ENCODE measurements around the gene CMSS1.
A peak's percentile ranks its signal among the peaks of the same experiment; 100 is the strongest.

The CMSS1 gene

GRCh38 chr3:99776516-99777209, 41.0 kb upstream of the CMSS1 start:
- no peak overlapping the region for H3K4me3 ChIP-seq (ENCODE audit: low read length)
- TF ChIP-seq, protein P1, sequence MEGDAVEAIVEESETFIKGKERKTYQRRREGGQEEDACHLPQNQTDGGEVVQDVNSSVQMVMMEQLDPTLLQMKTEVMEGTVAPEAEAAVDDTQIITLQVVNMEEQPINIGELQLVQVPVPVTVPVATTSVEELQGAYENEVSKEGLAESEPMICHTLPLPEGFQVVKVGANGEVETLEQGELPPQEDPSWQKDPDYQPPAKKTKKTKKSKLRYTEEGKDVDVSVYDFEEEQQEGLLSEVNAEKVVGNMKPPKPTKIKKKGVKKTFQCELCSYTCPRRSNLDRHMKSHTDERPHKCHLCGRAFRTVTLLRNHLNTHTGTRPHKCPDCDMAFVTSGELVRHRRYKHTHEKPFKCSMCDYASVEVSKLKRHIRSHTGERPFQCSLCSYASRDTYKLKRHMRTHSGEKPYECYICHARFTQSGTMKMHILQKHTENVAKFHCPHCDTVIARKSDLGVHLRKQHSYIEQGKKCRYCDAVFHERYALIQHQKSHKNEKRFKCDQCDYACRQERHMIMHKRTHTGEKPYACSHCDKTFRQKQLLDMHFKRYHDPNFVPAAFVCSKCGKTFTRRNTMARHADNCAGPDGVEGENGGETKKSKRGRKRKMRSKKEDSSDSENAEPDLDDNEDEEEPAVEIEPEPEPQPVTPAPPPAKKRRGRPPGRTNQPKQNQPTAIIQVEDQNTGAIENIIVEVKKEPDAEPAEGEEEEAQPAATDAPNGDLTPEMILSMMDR (IDR thresholded peaks at IDR 0.05; ENCODE audit: insufficient read depth, low read depth, low read length, missing control alignments): no peak
- peak; percentile 32 for DNase-seq (ENCODE audit: low read depth)

DNA sequence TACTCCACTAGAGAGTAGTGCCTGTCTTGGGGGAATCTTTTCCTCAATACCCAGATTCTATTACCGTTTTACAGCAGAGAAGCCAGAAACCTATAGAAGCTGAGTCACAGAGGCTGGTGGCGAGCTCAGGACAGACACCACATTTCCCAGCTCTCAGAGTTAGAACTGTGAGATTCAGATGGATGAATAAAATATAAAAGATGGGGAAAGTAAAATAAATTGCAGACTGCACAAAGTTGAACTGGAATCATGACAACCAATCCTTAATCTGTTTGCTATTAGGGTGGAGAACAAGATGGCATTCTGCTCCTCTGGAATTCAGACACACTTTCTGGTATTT, 40.5 kb upstream of the CMSS1 start:
- H3K4me3 ChIP-seq (ENCODE audit: low read length): no peak overlapping the region
- no peak for DNase-seq (ENCODE audit: low read depth)
- TF ChIP-seq, protein P1 (IDR thresholded peaks at IDR 0.05; ENCODE audit: insufficient read depth, low read depth, low read length, missing control alignments): no peak

- no peak overlapping the region for H3K4me3 ChIP-seq (ENCODE audit: low read length)
- TF ChIP-seq, protein P1 (IDR thresholded peaks at IDR 0.05; ENCODE audit: insufficient read depth, low read depth, low read length, missing control alignments): no peak
- DNase-seq (ENCODE audit: low read depth): no peak
Measured at GRCh38 chr3:99777708-99778107, 40.0 kb upstream of the CMSS1 start.

- no peak overlapping the region for H3K4me3 ChIP-seq (ENCODE audit: low read length)
- TF ChIP-seq, protein P1 (IDR thresholded peaks at IDR 0.05; ENCODE audit: insufficient read depth, low read depth, low read length, missing control alignments): no peak
- DNase-seq (ENCODE audit: low read depth): no peak
Measured at GRCh38 chr3:99780749-99781148, 36.9 kb upstream of the CMSS1 start.

DNA sequence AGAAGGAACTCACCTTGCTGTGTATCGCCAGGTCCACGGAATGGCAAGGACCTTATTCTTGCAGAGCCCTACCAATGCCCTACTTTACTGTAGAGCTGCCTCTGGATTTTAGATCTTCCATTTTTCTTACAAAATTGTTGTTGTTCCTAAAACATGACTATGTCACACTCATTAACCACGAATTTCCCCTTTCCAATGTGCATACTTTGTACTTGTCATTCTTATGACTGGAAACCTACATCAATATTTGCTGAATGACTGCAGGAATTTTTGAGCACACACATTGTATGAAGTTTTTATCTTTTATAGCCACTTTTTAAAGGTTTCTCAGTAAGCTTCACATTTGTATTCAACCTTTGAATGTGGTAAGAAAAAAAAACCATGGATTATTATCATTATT, 35.9 kb upstream of the CMSS1 start:
- no peak for DNase-seq (ENCODE audit: low read depth)
- no peak overlapping the region for H3K4me3 ChIP-seq (ENCODE audit: low read length)
- TF ChIP-seq, protein P1 (IDR thresholded peaks at IDR 0.05; ENCODE audit: insufficient read depth, low read depth, low read length, missing control alignments): no peak

DNA sequence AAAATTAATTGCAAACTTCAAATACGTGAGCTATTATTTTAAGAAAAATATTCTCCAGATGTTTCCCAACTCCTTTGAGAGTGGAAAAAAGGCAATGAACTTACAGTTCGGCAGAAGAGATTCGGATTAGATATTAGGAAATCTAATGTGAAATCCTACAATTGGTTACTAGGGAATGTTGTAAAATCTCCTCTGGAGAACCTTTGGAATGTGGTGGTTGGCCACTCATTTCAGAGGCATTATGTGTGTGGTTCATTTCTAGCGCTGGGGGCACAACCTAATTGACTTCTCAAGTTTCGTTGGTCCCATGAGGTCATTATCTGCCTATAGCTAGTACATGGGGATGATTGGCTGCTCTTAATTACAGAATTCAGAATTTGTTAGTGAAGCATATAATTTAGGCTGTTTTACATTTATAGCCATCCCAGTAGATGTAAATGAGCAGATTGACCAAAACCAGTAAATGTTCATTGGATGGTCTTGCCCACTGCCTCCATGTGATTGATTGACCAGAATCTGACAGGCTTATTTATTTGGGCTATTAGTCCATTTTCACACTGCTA, 34.6 kb upstream of the CMSS1 start:
- peak; percentile 20 for DNase-seq (ENCODE audit: low read depth)
- no peak overlapping the region for H3K4me3 ChIP-seq (ENCODE audit: low read length)
- TF ChIP-seq, protein P1 (IDR thresholded peaks at IDR 0.05; ENCODE audit: insufficient read depth, low read depth, low read length, missing control alignments): no peak

Measured in epithelial cell of esophagus (primary cell).